Spleen (tissue), 7 donors: ENCODE results near the gene CARS2.
"Not testable (repeated sequence)": the region's sequence is repeated elsewhere in the genome, so short reads cannot be mapped to it uniquely, and the experiment has no call there.

Experiments used
- POLR2A ChIP-seq, 3 donors: fragments of 450-650 bp; IDR thresholded peaks; one replicate each; pipeline ENCODE4 v1.5.1; 2017; ENCODE audit warnings: antibody characterized with exemption in 3 of 3, mild to moderate bottlenecking in 1 of 3
- POLR2AphosphoS5 ChIP-seq, 3 donors: sonication (generic); formaldehyde crosslinking; IDR thresholded peaks; one replicate each; pipeline ENCODE4 v1.5.1; 2017; ENCODE audit warnings: antibody characterized with exemption in 3 of 3
- TF ChIP-seq, protein P1 (sequence below), 11 experiments: fragments of 200-600 bp in 7 of 11; fragments of 450-650 bp in 4 of 11; sonication (generic) in 4 of 11; IDR thresholded peaks in 8 of 11; conservative IDR thresholded peaks in 3 of 11; 1 replicate in 7 of 11; 2 replicates in 4 of 11; pipeline versions ENCODE4 v1.4.0 to v1.8.0; 2016 to 2021; ENCODE audit warnings: antibody characterized with exemption in 11 of 11, inconsistent platforms in 4 of 11, mild to moderate bottlenecking in 1 of 11
- donor health status: DM: no; HTN: no; CAD: no; lungs with moderate emphysema.
- donor health status: DM: no; HTN: no; CAD: no.
- donor health status: DM: no; HTN: no; CAD: no.

DNA sequence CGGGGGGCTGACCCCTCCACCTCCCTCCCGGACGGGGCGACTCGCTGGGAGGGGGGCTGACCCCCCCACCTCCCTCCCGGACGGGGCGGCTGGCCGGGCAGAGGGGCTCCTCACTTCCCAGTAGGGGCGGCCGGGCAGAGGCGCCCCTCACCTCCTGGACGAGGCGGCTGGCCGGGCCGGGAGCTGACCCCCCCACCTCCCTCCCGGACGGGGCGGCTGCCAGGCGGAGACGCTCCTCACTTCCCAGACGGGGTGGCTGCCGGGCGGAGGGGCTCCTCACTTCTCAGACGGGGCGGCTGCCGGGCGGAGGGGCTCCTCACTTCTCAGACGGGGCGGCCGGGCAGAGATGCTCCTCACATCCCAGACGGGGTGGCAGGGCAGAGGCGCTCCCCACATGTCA is 99.6 kb downstream of the CARS2 start:
- TF ChIP-seq, protein P1, sequence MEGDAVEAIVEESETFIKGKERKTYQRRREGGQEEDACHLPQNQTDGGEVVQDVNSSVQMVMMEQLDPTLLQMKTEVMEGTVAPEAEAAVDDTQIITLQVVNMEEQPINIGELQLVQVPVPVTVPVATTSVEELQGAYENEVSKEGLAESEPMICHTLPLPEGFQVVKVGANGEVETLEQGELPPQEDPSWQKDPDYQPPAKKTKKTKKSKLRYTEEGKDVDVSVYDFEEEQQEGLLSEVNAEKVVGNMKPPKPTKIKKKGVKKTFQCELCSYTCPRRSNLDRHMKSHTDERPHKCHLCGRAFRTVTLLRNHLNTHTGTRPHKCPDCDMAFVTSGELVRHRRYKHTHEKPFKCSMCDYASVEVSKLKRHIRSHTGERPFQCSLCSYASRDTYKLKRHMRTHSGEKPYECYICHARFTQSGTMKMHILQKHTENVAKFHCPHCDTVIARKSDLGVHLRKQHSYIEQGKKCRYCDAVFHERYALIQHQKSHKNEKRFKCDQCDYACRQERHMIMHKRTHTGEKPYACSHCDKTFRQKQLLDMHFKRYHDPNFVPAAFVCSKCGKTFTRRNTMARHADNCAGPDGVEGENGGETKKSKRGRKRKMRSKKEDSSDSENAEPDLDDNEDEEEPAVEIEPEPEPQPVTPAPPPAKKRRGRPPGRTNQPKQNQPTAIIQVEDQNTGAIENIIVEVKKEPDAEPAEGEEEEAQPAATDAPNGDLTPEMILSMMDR (IDR thresholded peaks at IDR 0.05 in 8 of 11, conservative IDR thresholded peaks at IDR 0.05 in 3 of 11) = not testable (repeated sequence)
- not testable (repeated sequence) for TF ChIP-seq POLR2AphosphoS5, POLR2A (IDR thresholded peaks at IDR 0.05)
